ENCODE results near the gene SFRP5. TPM values are rescaled to one million over a fixed set of nuclear protein-coding genes. Genes with fewer than 3 reads are reported as not detected.

The SFRP5 gene
- total and polyA plus RNA-seq, 2 of the 13 experiments (the other 11 are each of a cell fraction or from before 2014, with no cell fraction given), result 0.32 to 1.7 TPM

DNA sequence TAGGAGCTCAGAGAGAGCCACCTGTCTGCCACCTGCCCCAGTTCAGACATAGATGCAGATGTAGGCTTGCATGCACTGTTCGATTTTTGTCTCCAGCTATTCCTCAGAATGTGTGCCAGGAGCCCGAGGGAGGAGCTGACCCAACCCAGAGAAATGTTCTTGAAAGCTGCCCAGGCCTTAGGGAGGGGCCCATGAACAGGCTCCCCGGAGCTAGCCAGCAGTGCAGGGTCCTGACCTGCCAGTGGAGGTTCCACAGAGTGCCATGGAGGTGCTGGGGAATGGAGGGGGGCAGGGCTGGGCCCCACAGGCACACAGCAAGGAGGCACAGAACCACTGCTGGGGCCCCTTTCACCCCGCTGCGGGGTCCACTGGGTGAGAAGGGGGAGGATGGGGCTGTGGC lies 29.6 kb upstream of the SFRP5 start:
- H3K4me3 ChIP-seq (replicated peaks in 1 of 3; ENCODE audit: insufficient read depth in 1 of 3, low read depth in 2 of 3, low read length in 3 of 3), result no peak overlapping the region
- H3K79me2 ChIP-seq (ENCODE audit: insufficient read depth, low read length), result no peaks in the 10 kb centered on the region
- ATAC-seq (no peak), FAIRE-seq (no peak), DNase-seq (ENCODE audit: low spot score) (no peak)
- no peaks in the 10 kb centered on the region for H3K9me3 ChIP-seq (ENCODE audit: low read length)
- no peak overlapping the region for H3K4me2 ChIP-seq (ENCODE audit: low read depth, low read length)
- ChIA-PET CTCF (ENCODE audit: low intra/inter-chr PET ratio, low total read pairs) (no interaction called here), POLR2A (no interaction called here)
- no peak overlapping the region for H3K9ac ChIP-seq (ENCODE audit: insufficient read depth, low read depth, low read length)
- TF ChIP-seq ZNF841 (CRISPR knock-in tag; IDR thresholded peaks at IDR 0.05; ENCODE audit: borderline replicate concordance) (no peak), ZNF451 (CRISPR knock-in tag; IDR thresholded peaks at IDR 0.05) (no peak), NFKB2 (CRISPR knock-in tag; IDR thresholded peaks at IDR 0.05; ENCODE audit: borderline replicate concordance) (no peak), ZNF75D (CRISPR knock-in tag; IDR thresholded peaks at IDR 0.05; ENCODE audit: borderline replicate concordance) (no peak), RFXANK (CRISPR knock-in tag; IDR thresholded peaks at IDR 0.05) (no peak), ZNF33B (CRISPR knock-in tag; IDR thresholded peaks at IDR 0.05) (no peak), HNF4A (CRISPR knock-in tag; IDR thresholded peaks at IDR 0.05) (no peak)
- TF ChIP-seq, protein P1, sequence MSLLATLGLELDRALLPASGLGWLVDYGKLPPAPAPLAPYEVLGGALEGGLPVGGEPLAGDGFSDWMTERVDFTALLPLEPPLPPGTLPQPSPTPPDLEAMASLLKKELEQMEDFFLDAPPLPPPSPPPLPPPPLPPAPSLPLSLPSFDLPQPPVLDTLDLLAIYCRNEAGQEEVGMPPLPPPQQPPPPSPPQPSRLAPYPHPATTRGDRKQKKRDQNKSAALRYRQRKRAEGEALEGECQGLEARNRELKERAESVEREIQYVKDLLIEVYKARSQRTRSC (CRISPR knock-in tag; IDR thresholded peaks at IDR 0.05; ENCODE audit: low read depth), result no peak
- TF ChIP-seq, protein P2, sequence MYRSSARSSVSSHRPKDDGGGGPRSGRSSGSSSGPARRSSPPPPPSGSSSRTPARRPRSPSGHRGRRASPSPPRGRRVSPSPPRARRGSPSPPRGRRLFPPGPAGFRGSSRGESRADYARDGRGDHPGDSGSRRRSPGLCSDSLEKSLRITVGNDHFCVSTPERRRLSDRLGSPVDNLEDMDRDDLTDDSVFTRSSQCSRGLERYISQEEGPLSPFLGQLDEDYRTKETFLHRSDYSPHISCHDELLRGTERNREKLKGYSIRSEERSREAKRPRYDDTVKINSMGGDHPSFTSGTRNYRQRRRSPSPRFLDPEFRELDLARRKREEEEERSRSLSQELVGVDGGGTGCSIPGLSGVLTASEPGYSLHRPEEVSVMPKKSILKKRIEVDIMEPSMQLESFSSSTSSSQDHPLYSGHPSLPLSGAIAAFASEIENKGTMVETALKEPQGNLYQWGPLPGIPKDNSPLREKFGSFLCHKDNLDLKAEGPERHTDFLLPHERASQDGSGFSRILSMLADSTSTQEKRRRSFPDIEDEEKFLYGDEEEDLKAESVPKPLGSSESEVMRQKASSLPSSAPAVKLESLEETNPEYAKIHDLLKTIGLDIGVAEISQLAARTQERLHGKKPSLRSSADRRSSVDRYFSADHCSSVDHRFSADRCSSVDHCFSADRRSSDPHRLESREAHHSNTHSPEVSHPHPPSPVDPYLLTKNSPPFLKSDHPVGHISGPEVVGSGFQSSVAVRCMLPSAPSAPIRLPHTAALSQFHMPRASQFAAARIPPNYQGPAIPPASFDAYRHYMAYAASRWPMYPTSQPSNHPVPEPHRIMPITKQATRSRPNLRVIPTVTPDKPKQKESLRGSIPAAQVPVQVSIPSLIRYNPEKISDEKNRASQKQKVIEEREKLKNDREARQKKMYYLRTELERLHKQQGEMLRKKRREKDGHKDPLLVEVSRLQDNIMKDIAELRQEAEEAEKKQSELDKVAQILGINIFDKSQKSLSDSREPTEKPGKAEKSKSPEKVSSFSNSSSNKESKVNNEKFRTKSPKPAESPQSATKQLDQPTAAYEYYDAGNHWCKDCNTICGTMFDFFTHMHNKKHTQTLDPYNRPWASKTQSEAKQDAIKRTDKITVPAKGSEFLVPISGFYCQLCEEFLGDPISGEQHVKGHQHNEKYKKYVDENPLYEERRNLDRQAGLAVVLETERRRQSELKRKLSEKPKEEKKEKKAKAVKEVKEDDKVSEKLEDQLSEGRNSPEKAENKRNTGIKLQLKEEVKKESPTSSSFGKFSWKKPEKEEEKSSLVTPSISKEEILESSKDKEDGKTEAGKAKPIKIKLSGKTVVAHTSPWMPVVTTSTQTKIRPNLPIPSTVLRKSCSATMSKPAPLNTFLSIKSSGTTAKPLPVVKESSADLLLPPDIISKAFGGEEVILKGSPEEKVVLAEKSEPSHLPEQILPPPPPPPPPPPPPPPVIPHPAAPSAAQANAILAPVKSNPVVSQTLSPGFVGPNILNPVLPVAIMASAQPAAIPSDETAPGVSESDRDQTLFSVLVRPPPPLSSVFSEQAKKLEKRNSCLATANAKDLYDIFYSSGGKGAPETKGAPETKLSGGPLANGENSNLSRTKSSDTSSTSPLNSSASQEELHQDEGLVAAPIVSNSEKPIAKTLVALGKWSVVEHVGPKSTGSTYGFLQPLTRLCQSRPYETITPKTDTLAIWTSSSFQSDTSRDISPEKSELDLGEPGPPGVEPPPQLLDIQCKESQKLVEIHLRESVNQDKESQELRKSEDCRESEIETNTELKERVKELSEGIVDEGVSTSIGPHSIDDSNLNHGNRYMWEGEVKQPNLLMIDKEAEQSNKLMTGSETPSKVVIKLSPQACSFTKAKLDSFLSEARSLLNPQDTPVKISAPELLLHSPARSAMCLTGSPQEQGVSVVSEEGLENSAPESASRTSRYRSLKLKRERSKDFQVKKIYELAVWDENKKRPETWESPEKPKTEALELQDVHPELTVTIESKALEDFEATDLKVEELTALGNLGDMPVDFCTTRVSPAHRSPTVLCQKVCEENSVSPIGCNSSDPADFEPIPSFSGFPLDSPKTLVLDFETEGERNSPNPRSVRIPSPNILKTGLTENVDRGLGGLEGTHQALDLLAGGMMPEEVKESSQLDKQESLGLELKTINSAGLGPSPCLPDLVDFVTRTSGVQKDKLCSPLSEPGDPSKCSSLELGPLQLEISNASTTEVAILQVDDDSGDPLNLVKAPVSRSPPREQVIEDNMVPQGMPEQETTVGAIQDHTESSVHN (CRISPR knock-in tag; IDR thresholded peaks at IDR 0.05), result no peak
- TF ChIP-seq, protein P3, sequence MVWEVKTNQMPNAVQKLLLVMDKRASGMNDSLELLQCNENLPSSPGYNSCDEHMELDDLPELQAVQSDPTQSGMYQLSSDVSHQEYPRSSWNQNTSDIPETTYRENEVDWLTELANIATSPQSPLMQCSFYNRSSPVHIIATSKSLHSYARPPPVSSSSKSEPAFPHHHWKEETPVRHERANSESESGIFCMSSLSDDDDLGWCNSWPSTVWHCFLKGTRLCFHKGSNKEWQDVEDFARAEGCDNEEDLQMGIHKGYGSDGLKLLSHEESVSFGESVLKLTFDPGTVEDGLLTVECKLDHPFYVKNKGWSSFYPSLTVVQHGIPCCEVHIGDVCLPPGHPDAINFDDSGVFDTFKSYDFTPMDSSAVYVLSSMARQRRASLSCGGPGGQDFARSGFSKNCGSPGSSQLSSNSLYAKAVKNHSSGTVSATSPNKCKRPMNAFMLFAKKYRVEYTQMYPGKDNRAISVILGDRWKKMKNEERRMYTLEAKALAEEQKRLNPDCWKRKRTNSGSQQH (CRISPR knock-in tag; IDR thresholded peaks at IDR 0.05; ENCODE audit: low read depth), result no peak
- no peaks in the 10 kb centered on the region for H3K36me3 ChIP-seq (replicated peaks in 1 of 2; ENCODE audit: control insufficient read depth in 1 of 2, insufficient read depth in 2 of 2, low read length in 2 of 2)
- BruUV-seq (replicated peaks), result no TSS peak
- no peaks in the 10 kb centered on the region for H4K20me1 ChIP-seq (ENCODE audit: insufficient read depth, low read length)
- H3K27me3 ChIP-seq (ENCODE audit: control insufficient read depth in 1 of 2, insufficient read depth in 2 of 2, low read length in 2 of 2), result peaks cover 4 to 23% of the 10 kb centered on the region in 2 experiments; a peak in 4 of 5 replicates
- in situ Hi-C loops (cut with HindIII; ENCODE audit: extremely low pct_ligation_motif_present, low pct_unique_long_range_greater_than_20kb) (no loop called here), intact Hi-C loops (cut with micrococcal nuclease; ENCODE audit: unreplicated experiment) (no loop called here)
- H2AFZ ChIP-seq (ENCODE audit: low read length), result no peak overlapping the region
- no peaks in the 10 kb centered on the region for H3K4me1 ChIP-seq (ENCODE audit: insufficient read depth, low read length)
- no peak overlapping the region for H3K27ac ChIP-seq (ENCODE audit: extremely low read length, insufficient read depth, low read length)
- no CpG with 5 or more reads among the region's 5 CpGs for WGBS (ENCODE audit: low lambda C conversion rate)
